Transverse colon (tissue), 3 donors: Measurements from ENCODE around the gene MGA.

Experiments
- CTCF ChIP-seq, 5 experiments: fragments of 200-600 bp in 3 of 5; fragments of 450-650 bp in 2 of 5; sonication (generic) in 3 of 5; IDR thresholded peaks; 1 replicate in 2 of 5; 2 replicates in 3 of 5; pipeline ENCODE4 v1.5.1; 2016 to 2017; ENCODE audit warnings: antibody characterized with exemption in 5 of 5, inconsistent platforms in 3 of 5, mild to moderate bottlenecking in 2 of 5, moderate library complexity in 1 of 5
- POLR2A ChIP-seq: fragments of 450-650 bp; IDR thresholded peaks from one replicate; pipeline ENCODE4 v1.6.1; 2016; ENCODE audit warnings: antibody characterized with exemption, mild to moderate bottlenecking, moderate library complexity

GRCh38 chr15:41621200-41622193 is 38.7 kb upstream of the MGA start:
- TF ChIP-seq CTCF (IDR thresholded peaks at IDR 0.05) = no peak
- TF ChIP-seq POLR2A = no peak
